KMS-11 (cell line): ENCODE measurements around the gene CRIM1.
"Not testable (repeated sequence)": the region's sequence is repeated elsewhere in the genome, so short reads cannot be mapped to it uniquely, and the experiment has no call there.

Source experiments
- H2AFZ ChIP-seq: fragments of 200-600 bp; sonication (generic); 2 replicates; pipeline ENCODE4 v1.6.1; 2016; ENCODE audit warnings: antibody characterized with exemption, mixed run types, low read depth
- H3K27ac ChIP-seq: fragments of 200-600 bp; sonication (generic); 2 replicates; pipeline ENCODE4 v1.6.1; 2016; ENCODE audit warnings: mild to moderate bottlenecking, mixed run types
- H3K27me3 ChIP-seq: fragments of 200-600 bp; sonication (generic); 2 replicates; pipeline ENCODE4 v1.6.1; 2017; ENCODE audit warnings: mild to moderate bottlenecking, low read depth, mixed run types, moderate library complexity; ENCODE audit not compliant: insufficient read depth
- H3K36me3 ChIP-seq: fragments of 200-600 bp; sonication (generic); 2 replicates; pipeline ENCODE4 v1.6.1; 2017; ENCODE audit warnings: mild to moderate bottlenecking, mixed run types; ENCODE audit not compliant: insufficient read depth
- H3K4me1 ChIP-seq: fragments of 200-600 bp; sonication (generic); 2 replicates; pipeline ENCODE4 v1.6.1; 2016; ENCODE audit warnings: mild to moderate bottlenecking, low read depth, mixed run types; ENCODE audit not compliant: poor library complexity, severe bottlenecking
- H3K4me2 ChIP-seq: fragments of 200-600 bp; sonication (generic); 2 replicates; pipeline ENCODE4 v1.7.0; 2016; ENCODE audit warnings: mild to moderate bottlenecking, mixed run types
- H3K4me3 ChIP-seq: fragments of 200-600 bp; sonication (generic); IDR thresholded peaks from 2 replicates; pipeline ENCODE4 v1.6.1; 2017; ENCODE audit warnings: low read depth, low read length, mixed read lengths; ENCODE audit not compliant: insufficient read depth
- H3K79me2 ChIP-seq: fragments of 200-600 bp; sonication (generic); 2 replicates; pipeline ENCODE4 v1.6.1; 2016; ENCODE audit warnings: low read depth, mixed run types; ENCODE audit not compliant: insufficient read depth
- H3K9ac ChIP-seq: fragments of 200-600 bp; sonication (generic); 2 replicates; pipeline ENCODE4 v1.6.1; 2016; ENCODE audit warnings: mild to moderate bottlenecking, mixed run types
- H4K20me1 ChIP-seq: fragments of 200-600 bp; sonication (generic); 2 replicates; pipeline ENCODE4 v1.6.1; 2016; ENCODE audit warnings: mild to moderate bottlenecking, mixed run types; ENCODE audit not compliant: insufficient read depth
- CTCF ChIP-seq: fragments of 200-600 bp; sonication (generic); conservative IDR thresholded peaks from 2 replicates; pipeline ENCODE4 v1.6.1; 2017; ENCODE audit warnings: low read depth, mild to moderate bottlenecking, antibody characterized with exemption, low read length, moderate library complexity, mixed read lengths

CRIM1 gene

GRCh38 chr2:36360834-36361233, 5.3 kb downstream of the CRIM1 start:
- peaks cover 9% of the 10 kb centered on the region; the same call in 1 of the 2 replicates for H4K20me1 ChIP-seq
- no peak overlapping the region for H2AFZ ChIP-seq
- no peaks in the 10 kb centered on the region for H3K36me3 ChIP-seq
- peaks cover 22% of the 10 kb centered on the region for H3K4me1 ChIP-seq
- no peak for TF ChIP-seq CTCF
- H3K27me3 ChIP-seq: no peaks in the 10 kb centered on the region
- H3K79me2 ChIP-seq: peaks cover 85% of the 10 kb centered on the region
- H3K4me3 ChIP-seq: no peak overlapping the region
- no peak overlapping the region for H3K9ac ChIP-seq
- H3K27ac ChIP-seq: no peak overlapping the region
- H3K4me2 ChIP-seq: no peak overlapping the region

GRCh38 chr2:36361396-36361795, 5.8 kb downstream of the CRIM1 start:
- no peak for TF ChIP-seq CTCF
- no peak overlapping the region for H3K4me2 ChIP-seq

GRCh38 chr2:36362291-36362690, 6.7 kb downstream of the CRIM1 start:
- peaks cover 37% of the 10 kb centered on the region for H3K4me1 ChIP-seq
- H3K4me3 ChIP-seq: no peak overlapping the region
- peaks cover 13% of the 10 kb centered on the region for H4K20me1 ChIP-seq
- H3K9ac ChIP-seq: no peak overlapping the region
- no peaks in the 10 kb centered on the region for H3K36me3 ChIP-seq
- H3K4me2 ChIP-seq: no peak overlapping the region
- H3K79me2 ChIP-seq: peaks cover 93% of the 10 kb centered on the region
- no peaks in the 10 kb centered on the region for H3K27me3 ChIP-seq
- H3K27ac ChIP-seq: no peak overlapping the region
- TF ChIP-seq CTCF: no peak
- no peak overlapping the region for H2AFZ ChIP-seq

More at GRCh38 chr2:36361396-36361795, 5.8 kb downstream of the CRIM1 start:
- H3K36me3 ChIP-seq: no peaks in the 10 kb centered on the region
- H3K79me2 ChIP-seq: peaks cover 91% of the 10 kb centered on the region
- H3K4me1 ChIP-seq: peaks cover 28% of the 10 kb centered on the region
- H3K27ac ChIP-seq: no peak overlapping the region
- H3K27me3 ChIP-seq: no peaks in the 10 kb centered on the region
- H3K9ac ChIP-seq: no peak overlapping the region
- H4K20me1 ChIP-seq: peaks cover 9% of the 10 kb centered on the region; the same call in 1 of the 2 replicates
- no peak overlapping the region for H3K4me3 ChIP-seq
- H2AFZ ChIP-seq: no peak overlapping the region

GRCh38 chr2:36363085-36363484, 7.5 kb downstream of the CRIM1 start:
- not testable (repeated sequence) for H3K4me3 ChIP-seq
- peaks cover 13% of the 10 kb centered on the region for H4K20me1 ChIP-seq

GRCh38 chr2:36366491-36367120, 11.0 kb downstream of the CRIM1 start:
- no peak overlapping the region for H3K27ac ChIP-seq

More at GRCh38 chr2:36363085-36363484, 7.5 kb downstream of the CRIM1 start:
- H3K27me3 ChIP-seq, H2AFZ ChIP-seq, H3K4me2 ChIP-seq, H3K27ac ChIP-seq, H3K9ac ChIP-seq, H3K36me3 ChIP-seq: not testable (repeated sequence)
- H3K4me1 ChIP-seq: peaks cover 38% of the 10 kb centered on the region
- peaks cover 93% of the 10 kb centered on the region for H3K79me2 ChIP-seq

More at GRCh38 chr2:36366491-36367120, 11.0 kb downstream of the CRIM1 start:
- H3K4me2 ChIP-seq: peak overlapping the region; percentile 20; the same call in 1 of the 2 replicates
- TF ChIP-seq CTCF: no peak
- peaks cover 17% of the 10 kb centered on the region for H3K4me1 ChIP-seq
- no peak overlapping the region for H3K9ac ChIP-seq
- H3K79me2 ChIP-seq: peaks cover 75% of the 10 kb centered on the region
- H3K27me3 ChIP-seq: no peaks in the 10 kb centered on the region
- no peak overlapping the region for H2AFZ ChIP-seq
- peaks cover 4% of the 10 kb centered on the region for H4K20me1 ChIP-seq
- H3K36me3 ChIP-seq: no peaks in the 10 kb centered on the region
- no peak overlapping the region for H3K4me3 ChIP-seq
